Karpas-422 (cell line): ENCODE measurements around the gene PKHD1. TPM values are rescaled to one million over a fixed set of nuclear protein-coding genes. Genes with fewer than 3 reads are reported as not detected.

ENCODE experiments used
- DNase-seq: peaks from one replicate; pipeline ENCODE4 v3.0.0-alpha.2; 2015
- H2AFZ ChIP-seq: fragments of 200-600 bp; sonication (generic); 2 replicates; pipeline ENCODE4 v1.6.1; 2014; ENCODE audit warnings: antibody characterized with exemption, low read length, mixed read lengths
- H3K27ac ChIP-seq: fragments of 200-600 bp; sonication (generic); 2 replicates; pipeline ENCODE4 v1.5.1; 2014; ENCODE audit warnings: mild to moderate bottlenecking, low read length, moderate library complexity
- H3K27me3 ChIP-seq: fragments of 200-600 bp; sonication (generic); 2 replicates; pipeline ENCODE4 v1.6.1; 2014; ENCODE audit warnings: low read length, mixed read lengths
- H3K36me3 ChIP-seq: fragments of 200-600 bp; sonication (generic); 2 replicates; pipeline ENCODE4 v1.6.1; 2014; ENCODE audit warnings: low read length, mixed read lengths; ENCODE audit not compliant: insufficient read depth
- H3K4me1 ChIP-seq: fragments of 200-600 bp; sonication (generic); 2 replicates; pipeline ENCODE4 v1.6.1; 2014; ENCODE audit warnings: mild to moderate bottlenecking, low read length, mixed read lengths
- H3K4me2 ChIP-seq: fragments of 200-600 bp; sonication (generic); 2 replicates; pipeline ENCODE4 v1.6.1; 2014; ENCODE audit warnings: low read length, low read depth, mild to moderate bottlenecking; ENCODE audit not compliant: poor library complexity, severe bottlenecking
- H3K4me3 ChIP-seq: fragments of 200-600 bp; sonication (generic); 2 replicates; pipeline ENCODE4 v1.5.1; 2014; ENCODE audit warnings: mild to moderate bottlenecking, antibody characterized with exemption, low read length, mixed read lengths
- H3K79me2 ChIP-seq: fragments of 200-600 bp; sonication (generic); 2 replicates; pipeline ENCODE4 v1.6.1; 2014; ENCODE audit warnings: mild to moderate bottlenecking, low read length, mixed read lengths
- H3K9ac ChIP-seq: fragments of 200-600 bp; sonication (generic); 2 replicates; pipeline ENCODE4 v1.6.0; 2014; ENCODE audit warnings: low read length
- H3K9me2 ChIP-seq: fragments of 200-600 bp; sonication (generic), shearing (Covaris generic); replicated peaks from 2 replicates; pipeline ENCODE4 v1.6.0; 2014; ENCODE audit warnings: mild to moderate bottlenecking, low read length, moderate library complexity; ENCODE audit not compliant: insufficient read depth
- H3K9me3 ChIP-seq: fragments of 300-700, 200-600 bp; sonication (generic); 2 replicates; pipeline ENCODE4 v1.6.1; 2014; ENCODE audit warnings: low read length, mixed read lengths
- H4K20me1 ChIP-seq: fragments of 200-600 bp; sonication (generic); 2 replicates; pipeline ENCODE4 v1.6.1; 2014; ENCODE audit warnings: mild to moderate bottlenecking, antibody characterized with exemption, low read length, low read depth; ENCODE audit not compliant: insufficient read depth
- total RNA-seq: library from RNA; depleted of rRNA; stranded (reverse); fragments of >200 nt; shearing (Covaris generic); gene quantifications from 2 replicates; pipeline ENCODE4 v1.2.3, GENCODE V29; 2014; ENCODE audit warnings: low replicate concordance

Gene PKHD1
- total RNA-seq, 1 experiment from 2014 or later, result 0.11 TPM

DNA sequence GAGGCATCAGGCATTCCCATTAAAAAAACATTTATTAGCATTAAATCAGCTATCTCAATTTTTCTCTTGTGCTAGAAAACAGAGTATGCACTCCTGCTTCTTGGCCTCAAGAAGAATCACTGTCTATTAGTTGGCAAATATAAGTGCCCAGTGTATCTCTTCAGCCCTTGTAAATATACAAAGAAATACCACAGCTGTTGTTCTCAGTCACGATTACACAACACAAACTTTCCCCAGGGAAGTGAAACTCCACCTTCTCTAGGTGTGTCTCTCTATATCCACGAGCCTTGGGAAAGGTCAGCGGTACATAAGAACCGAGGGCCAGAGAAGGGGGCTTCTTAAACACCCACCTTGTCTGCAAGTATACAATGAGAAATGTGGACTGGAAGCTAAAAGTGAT is 194.7 kb downstream of the PKHD1 start:
- no peaks in the 10 kb centered on the region for H3K9me3 ChIP-seq
- no peaks in the 10 kb centered on the region for H3K4me1 ChIP-seq
- H4K20me1 ChIP-seq, result no peaks in the 10 kb centered on the region
- DNase-seq, result no peak
- H3K9me2 ChIP-seq, result no peaks in the 10 kb centered on the region
- no peak overlapping the region for H2AFZ ChIP-seq
- H3K9ac ChIP-seq, result no peak overlapping the region
- no peaks in the 10 kb centered on the region for H3K36me3 ChIP-seq
- no peak overlapping the region for H3K4me3 ChIP-seq
- H3K27me3 ChIP-seq, result no peaks in the 10 kb centered on the region
- no peak overlapping the region for H3K4me2 ChIP-seq
- H3K79me2 ChIP-seq, result no peaks in the 10 kb centered on the region
- H3K27ac ChIP-seq, result no peak overlapping the region

DNA sequence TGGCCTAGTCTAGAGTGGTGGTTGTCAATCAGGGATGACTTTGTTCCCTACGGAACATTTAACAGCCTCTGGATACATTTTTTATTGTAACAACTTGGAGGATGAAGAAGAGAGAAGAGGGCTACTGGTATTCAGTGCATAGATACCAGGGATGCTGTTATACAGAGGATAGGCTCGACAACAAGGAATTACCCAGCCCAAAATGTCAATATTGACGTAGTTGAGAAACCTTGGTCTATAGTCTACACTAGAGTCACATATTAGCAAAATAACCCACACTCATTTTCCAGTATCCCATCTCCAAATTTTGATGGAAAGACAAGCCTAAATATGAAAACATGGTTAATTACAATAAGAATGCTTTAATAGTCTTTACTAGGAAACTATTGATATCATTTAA is 195.1 kb downstream of the PKHD1 start:
- no peak overlapping the region for H3K4me3 ChIP-seq
- H3K27me3 ChIP-seq, result no peaks in the 10 kb centered on the region
- H4K20me1 ChIP-seq, result no peaks in the 10 kb centered on the region
- no peaks in the 10 kb centered on the region for H3K9me3 ChIP-seq
- no peaks in the 10 kb centered on the region for H3K79me2 ChIP-seq
- no peak for DNase-seq
- no peak overlapping the region for H3K27ac ChIP-seq
- H3K4me1 ChIP-seq, result no peaks in the 10 kb centered on the region
- H3K9ac ChIP-seq, result no peak overlapping the region
- no peak overlapping the region for H2AFZ ChIP-seq
- H3K9me2 ChIP-seq, result no peaks in the 10 kb centered on the region
- H3K4me2 ChIP-seq, result no peak overlapping the region
- no peaks in the 10 kb centered on the region for H3K36me3 ChIP-seq

DNA sequence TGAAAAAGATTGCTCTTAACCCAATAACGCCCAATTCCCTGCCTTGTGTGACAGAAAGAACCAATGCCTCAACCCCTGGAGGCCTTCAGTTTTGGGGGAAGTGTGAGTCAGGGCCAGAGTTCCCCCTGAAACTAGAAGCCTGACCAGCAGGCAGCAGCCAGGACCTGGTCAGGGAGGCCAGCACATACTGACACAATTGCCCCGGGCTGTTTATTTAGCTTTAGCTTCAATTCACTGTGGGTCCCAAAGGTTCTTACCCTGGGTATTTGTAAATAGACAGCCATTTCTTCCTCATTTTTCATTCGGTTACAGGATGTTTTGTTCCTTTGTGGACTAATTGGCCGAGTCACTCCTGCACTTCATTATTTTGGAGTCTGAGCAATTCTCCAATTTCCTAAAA is 195.6 kb downstream of the PKHD1 start:
- no peak overlapping the region for H3K27ac ChIP-seq
- H3K9me3 ChIP-seq, result no peaks in the 10 kb centered on the region
- H3K9ac ChIP-seq, result no peak overlapping the region
- no peaks in the 10 kb centered on the region for H3K9me2 ChIP-seq
- no peaks in the 10 kb centered on the region for H3K4me1 ChIP-seq
- no peak for DNase-seq
- no peak overlapping the region for H3K4me3 ChIP-seq
- no peak overlapping the region for H2AFZ ChIP-seq
- H3K27me3 ChIP-seq, result no peaks in the 10 kb centered on the region
- H3K4me2 ChIP-seq, result no peak overlapping the region
- H3K36me3 ChIP-seq, result no peaks in the 10 kb centered on the region
- no peaks in the 10 kb centered on the region for H4K20me1 ChIP-seq
- no peaks in the 10 kb centered on the region for H3K79me2 ChIP-seq

DNA sequence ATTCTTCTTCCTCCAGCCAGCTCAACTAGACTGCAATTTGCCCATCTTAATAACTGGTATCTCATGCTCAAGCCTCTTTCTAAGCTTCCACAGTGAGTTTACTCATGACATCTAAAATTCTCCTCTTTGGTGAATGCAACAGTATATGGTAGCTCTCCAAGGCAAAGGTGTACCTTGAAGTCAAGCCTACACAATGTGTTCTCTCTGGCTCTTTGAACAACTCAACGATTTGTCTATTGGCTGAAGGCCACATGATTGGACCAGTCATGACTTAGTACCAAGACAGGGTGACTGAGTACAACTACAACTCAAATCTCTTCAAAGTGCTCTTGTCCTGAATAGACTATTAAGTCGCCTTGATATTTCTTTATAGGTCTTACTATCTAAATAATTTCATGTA is 199.6 kb downstream of the PKHD1 start:
- Histone ChIP-seq H3K9me3 (no peaks in the 10 kb centered on the region), H3K36me3 (no peaks in the 10 kb centered on the region), H2AFZ (no peak overlapping the region), H3K9me2 (no peaks in the 10 kb centered on the region), H3K4me2 (no peak overlapping the region), H3K79me2 (no peaks in the 10 kb centered on the region), H3K27ac (no peak overlapping the region), H3K4me3 (no peak overlapping the region), H4K20me1 (no peaks in the 10 kb centered on the region), H3K9ac (no peak overlapping the region), H3K27me3 (no peaks in the 10 kb centered on the region), H3K4me1 (no peaks in the 10 kb centered on the region)
- no peak for DNase-seq

DNA sequence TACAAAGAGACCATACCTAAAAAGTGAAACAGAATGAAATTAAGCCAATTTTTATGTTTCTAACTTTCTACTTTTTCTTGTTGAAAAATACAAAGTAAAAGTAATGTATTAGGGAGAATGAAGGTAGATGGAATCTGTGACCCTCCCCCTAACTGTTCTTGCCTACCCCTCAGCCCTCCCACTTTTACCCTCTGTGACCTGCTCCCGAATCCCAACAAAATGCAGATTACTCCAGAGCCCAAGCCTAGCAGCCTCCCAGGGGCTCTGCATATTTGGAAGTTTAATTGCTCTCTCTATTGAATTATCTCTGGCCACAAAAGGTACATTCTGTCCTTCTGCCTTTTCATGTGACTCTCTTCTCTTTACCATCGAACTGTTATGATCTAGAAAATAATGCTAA is 201.5 kb downstream of the PKHD1 start:
- Histone ChIP-seq H3K4me1 (no peaks in the 10 kb centered on the region), H3K4me3 (no peak overlapping the region), H3K36me3 (no peaks in the 10 kb centered on the region), H3K4me2 (no peak overlapping the region), H3K9ac (no peak overlapping the region), H4K20me1 (no peaks in the 10 kb centered on the region), H2AFZ (no peak overlapping the region), H3K9me2 (no peaks in the 10 kb centered on the region), H3K27me3 (no peaks in the 10 kb centered on the region), H3K79me2 (no peaks in the 10 kb centered on the region), H3K27ac (no peak overlapping the region), H3K9me3 (no peaks in the 10 kb centered on the region)
- DNase-seq, result no peak

DNA sequence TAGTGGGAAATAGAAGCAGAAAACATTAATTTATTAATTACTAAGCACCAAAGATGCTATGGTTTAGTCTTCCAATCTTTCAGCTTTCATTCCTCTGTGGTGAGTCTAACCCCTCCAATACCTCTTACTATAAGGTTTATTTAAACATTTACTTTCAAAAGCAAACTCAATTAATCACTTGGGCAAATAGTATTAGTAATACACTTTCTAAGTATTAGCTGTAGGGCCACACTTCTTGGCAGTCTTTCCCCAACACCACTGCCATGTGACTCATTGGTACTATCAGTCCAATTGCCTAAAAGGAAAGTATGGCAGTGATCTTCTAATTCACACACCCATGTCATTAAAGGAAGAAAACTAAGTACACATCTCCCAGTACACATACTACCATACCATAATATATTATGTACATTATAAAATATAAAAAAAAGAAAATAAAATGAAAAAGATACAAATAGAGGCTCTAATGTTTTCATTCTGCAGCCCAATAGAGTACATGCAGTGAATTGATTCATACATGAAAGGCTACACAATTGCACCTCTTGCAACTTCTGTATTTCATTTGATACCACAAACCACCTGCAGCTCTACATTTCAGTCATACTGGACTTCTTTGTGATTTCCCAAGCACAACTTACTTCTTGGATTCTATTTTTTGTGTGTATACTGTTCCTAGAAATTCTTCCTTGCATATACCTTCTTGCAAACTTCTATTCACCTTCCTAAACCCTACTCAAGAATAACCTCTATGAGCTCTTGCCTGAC is 218.6 kb downstream of the PKHD1 start:
- no peak for DNase-seq
- Histone ChIP-seq H4K20me1 (no peaks in the 10 kb centered on the region), H3K27me3 (no peaks in the 10 kb centered on the region), H3K36me3 (no peaks in the 10 kb centered on the region), H3K27ac (no peak overlapping the region), H3K9ac (no peak overlapping the region), H2AFZ (no peak overlapping the region), H3K4me3 (no peak overlapping the region), H3K4me1 (no peaks in the 10 kb centered on the region), H3K79me2 (no peaks in the 10 kb centered on the region), H3K9me2 (no peaks in the 10 kb centered on the region), H3K4me2 (no peak overlapping the region), H3K9me3 (no peaks in the 10 kb centered on the region)

DNA sequence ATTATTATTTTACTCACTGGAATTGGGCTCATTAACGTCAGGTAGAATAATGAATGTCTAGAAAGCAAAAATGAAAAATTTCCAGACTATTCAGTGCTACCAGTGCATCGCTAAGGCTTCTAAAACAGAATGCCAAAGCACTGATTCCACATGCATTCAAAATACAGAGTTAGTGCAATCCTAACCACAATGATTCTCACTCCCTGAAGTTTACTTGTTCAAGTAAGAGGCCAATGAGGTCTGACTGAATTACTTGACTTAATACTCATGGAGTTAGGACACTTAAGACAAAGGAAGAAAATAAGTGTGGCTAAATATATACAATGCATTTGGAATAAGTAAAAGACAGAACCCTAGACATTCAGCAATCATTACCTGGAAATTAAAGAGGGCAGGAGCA is 220.5 kb downstream of the PKHD1 start:
- H4K20me1 ChIP-seq, result no peaks in the 10 kb centered on the region
- H3K9me2 ChIP-seq, result no peaks in the 10 kb centered on the region
- H3K79me2 ChIP-seq, result no peaks in the 10 kb centered on the region
- no peak overlapping the region for H3K4me3 ChIP-seq
- H2AFZ ChIP-seq, result no peak overlapping the region
- no peaks in the 10 kb centered on the region for H3K9me3 ChIP-seq
- no peak overlapping the region for H3K27ac ChIP-seq
- H3K9ac ChIP-seq, result no peak overlapping the region
- H3K4me2 ChIP-seq, result no peak overlapping the region
- H3K36me3 ChIP-seq, result no peaks in the 10 kb centered on the region
- no peaks in the 10 kb centered on the region for H3K4me1 ChIP-seq
- DNase-seq, result no peak
- H3K27me3 ChIP-seq, result no peaks in the 10 kb centered on the region

DNA sequence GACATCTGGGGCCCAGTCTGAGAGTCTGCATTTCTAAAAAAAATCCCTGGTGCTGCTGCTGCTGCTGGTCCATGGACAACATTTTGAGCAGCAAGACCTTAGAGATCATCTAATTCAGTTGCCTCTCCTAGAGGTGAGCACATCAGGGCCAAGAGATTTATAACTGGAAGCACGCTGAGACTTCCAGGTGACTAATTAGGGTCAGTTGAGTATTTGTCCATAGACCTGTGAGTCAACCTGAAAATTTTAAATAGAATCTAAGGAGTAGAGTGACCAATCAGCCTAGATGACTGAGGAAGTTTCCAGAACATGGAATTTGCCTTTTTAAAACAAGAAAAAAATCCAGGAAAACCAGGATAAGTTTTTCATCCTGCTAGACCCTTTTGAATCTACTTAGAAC is 221.4 kb downstream of the PKHD1 start:
- Histone ChIP-seq H3K9me3 (no peaks in the 10 kb centered on the region), H2AFZ (no peak overlapping the region), H3K27ac (no peak overlapping the region), H3K27me3 (no peaks in the 10 kb centered on the region), H3K79me2 (no peaks in the 10 kb centered on the region), H3K4me2 (no peak overlapping the region), H3K36me3 (no peaks in the 10 kb centered on the region), H3K9me2 (no peaks in the 10 kb centered on the region), H3K4me1 (no peaks in the 10 kb centered on the region), H4K20me1 (no peaks in the 10 kb centered on the region), H3K9ac (no peak overlapping the region), H3K4me3 (no peak overlapping the region)
- DNase-seq, result no peak
